Activated CD8-positive, alpha-beta memory T cell treated with anti-CD3 and anti-CD28 coated beads for 4 hours (primary cell): ENCODE measurements around the gene ZAP70.

Experiments
- DNase-seq, 2 donors: peaks; one replicate each; pipeline ENCODE4 v3.0.0-alpha.2; 2020; ENCODE audit warnings: low read depth in 2 of 2

ZAP70 gene

DNA sequence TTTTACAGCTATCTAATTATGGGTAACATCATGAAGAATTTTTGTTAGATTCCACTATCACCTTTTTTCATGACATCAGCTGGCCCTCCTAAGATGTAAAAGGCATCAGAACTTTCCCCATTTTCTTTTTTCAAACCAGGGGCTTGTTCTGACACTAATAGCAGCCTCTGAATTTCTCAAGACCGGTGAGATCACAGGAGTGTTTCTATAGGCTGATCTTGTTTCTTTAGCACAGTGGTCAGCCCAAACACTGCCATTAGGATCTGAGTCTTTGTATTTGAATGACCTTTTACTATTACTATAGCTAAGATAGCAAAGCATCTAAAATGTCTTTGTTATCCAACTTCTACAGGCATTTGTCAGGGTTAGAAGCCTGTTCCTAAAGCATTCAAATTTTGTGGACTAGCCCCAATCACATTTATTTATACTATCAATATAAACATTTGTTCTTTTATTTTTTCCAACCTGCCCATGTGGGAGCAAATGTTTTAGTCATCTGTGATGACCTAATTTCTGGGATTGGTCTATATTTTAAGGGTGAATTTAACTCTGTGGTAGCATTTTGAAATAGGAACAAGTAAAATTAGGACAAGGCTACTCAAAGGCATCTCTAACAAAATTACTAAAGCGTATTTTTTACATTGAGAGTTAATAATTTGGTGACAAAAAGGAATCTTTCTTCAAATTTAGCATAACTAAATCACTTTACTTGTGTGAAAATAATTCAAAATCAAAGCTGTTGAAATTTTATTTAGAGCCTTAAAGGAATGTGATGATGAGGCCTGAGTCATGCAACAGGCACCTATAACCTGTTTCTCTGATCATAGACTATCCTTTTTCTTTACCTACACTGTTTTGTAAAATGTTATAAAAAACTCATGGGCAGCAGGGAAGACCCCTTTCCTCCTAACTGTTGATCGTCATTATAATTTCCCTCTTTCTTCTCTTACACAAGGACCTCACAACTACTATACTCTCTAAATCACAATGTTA is 39.3 kb downstream of the ZAP70 start:
- DNase-seq = no peak

DNA sequence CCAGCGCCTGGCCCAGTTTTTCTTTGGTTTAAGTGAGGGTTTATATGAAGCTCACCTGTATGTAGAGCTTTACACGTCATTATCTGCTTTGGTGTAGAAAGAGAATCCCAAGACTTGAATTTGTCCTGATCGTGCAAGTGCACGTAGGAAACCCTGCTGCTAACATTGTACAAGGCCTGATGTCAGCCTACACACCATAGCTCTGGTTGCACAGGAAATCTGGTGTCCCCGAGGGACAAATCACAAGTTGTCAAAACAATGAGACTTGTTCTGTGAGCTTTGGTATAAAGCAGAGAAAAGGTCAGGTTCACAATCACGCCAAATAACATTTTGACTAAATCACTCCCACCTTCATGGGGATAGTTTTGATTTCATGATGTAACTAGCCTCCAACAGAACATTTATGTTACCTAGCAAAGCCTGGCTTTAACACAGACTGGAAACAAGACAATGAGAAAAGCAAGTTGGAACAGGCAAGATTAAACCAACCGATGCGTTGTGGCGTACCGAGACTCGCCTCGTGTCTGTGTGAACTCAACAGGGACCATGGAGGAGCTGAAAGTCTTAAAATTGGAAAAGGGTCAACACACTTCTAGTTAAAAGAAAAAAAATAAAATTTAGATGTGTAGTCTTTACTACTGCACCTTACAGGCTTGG is 41.4 kb downstream of the ZAP70 start:
- DNase-seq = no peak

DNA sequence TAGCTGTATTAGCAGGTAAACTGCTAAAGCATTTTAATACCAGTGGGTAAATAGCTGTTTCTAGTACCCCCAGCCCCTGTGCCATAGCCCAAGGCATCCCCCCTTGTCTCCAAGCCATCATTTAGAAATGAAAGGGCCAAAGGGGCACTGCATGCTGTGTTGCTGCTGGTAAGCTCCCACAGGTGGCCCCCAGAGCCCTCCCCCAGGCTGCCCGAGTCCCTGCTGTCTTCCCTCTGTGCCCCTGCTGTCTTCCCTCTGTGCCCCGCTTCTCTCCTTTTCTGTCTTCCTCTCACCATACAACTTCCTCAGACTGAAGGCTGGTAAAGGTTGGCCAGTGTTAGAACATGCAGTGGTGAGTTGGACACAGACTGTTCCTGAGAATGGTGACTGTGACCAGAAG is 42.1 kb downstream of the ZAP70 start:
- DNase-seq = no peak

DNA sequence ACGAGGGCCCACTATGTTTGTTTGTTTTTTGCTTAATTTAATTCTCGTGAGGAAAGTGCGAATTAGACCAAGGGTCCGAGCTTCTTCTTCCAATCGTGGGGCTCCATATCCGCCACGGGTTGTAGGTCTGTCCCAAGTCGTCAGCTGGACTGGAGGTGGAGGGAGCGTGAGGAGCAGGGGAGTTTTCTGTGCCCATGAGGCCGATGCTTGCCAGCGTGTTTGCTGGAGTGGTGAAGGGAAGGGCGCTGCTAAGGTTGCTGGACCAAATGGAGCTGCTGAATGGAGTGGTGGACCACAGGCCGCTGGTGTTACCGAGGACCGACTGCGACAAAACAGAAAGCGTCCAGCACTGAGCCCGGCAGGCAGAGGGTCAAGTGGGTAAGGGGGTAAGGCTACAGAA is 43.7 kb downstream of the ZAP70 start:
- DNase-seq = no peak

DNA sequence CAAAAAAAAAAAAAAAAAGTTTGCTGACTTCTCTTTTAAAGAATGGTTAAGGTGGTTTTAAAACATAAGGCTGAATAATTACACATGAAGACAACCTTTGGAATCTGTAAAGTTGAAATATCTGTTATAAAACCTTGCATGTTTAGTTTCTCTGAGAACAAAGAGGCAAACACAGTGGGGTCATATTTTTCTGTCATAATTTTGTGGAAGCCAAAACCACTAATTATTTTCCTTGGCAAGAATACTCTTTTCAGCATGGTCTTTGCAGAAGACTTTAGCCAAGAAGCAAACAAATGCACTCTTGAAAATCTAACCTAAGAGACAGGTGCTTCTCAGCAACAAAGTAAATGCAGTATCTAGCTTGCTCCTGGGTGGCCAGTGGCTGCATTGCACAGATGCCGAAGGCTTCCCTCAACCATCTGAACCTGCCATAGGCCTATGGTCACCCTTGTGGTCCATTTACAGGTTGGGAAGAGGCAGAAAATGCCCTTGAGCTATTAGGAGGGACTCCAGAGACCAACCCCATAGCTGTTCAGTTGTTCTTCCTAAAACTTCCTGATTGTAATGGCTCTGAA is 44.8 kb downstream of the ZAP70 start:
- DNase-seq = no peak

DNA sequence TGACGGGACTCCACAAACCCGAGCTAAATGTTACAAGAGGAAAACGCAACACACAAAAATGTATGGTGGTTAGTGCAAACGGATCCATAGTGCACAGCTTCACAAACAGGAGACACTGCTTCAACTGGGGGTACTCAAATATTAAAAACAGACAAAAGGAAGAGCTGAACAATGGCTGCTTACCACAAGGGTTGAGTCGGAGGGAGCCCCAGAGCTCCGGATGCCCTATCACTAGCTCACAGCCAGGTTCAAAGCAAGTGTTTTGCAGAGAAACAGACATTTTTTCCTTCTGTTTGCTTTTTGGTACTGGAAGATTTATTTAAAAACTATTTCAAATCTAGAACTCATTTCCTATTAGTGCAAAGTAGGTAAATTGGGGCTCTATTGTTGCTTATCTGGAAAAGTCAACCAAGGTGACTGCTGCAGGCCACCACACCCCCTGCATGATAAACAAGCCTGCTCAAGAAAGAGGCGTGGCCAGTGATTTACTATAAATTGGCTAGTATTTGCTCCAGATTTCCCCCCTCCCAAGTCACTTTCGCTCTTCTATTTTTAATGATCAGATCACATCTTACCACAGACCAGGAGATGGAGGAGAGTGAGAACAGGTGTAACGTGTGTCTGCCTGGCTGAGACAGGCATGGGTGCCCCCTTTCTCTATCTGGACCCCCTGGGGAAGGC is 46.5 kb downstream of the ZAP70 start:
- no peak for DNase-seq

DNA sequence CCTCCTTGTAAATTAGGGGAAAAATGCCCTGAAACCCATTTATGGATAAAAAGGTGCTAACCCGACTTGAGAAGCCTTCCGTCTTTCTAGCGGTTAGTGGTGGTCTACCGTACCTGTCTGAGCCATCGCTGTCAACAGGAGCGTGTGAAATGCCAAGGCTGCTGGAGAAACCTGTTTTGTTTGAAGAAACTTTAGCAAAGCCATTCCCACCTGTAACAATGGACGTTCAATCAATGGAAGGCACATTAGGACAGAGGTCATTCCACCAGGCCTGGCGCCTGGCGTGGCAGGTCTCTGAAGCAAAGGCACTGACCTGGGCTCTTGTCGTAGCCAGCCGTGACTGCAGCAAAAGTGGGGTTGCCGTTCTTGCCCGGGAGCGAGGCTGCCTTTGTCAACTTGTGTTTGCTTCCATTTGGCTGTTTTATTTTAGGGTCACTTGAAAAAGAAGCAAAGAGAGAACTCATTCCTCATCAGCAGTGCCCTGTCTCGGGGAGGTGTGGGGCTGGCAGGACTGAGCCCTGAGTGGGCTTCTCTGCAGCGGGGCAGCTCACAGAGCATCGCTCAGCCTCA is 47.2 kb downstream of the ZAP70 start:
- no peak for DNase-seq

DNA sequence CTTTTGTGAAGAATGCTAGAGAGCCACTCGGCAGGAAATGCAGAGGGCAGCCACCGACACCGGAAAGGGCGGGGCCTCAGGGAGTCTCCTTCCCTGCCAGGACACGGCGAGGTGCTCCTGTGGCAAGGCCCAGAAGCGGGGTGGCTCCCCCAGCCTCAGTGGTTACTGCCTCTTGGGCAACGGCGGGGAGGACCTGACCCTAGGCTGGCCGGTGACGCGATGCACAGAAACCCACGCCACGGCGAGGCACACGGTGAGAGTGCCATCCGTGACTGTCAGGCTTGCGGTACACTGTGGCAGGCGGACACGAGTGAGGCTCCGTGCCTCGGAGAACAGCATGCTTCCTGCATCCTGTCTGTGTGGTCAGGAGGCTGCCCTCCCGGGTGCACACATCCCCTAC is 47.8 kb downstream of the ZAP70 start:
- DNase-seq = peak in 1 of 2 donors; percentile 21

DNA sequence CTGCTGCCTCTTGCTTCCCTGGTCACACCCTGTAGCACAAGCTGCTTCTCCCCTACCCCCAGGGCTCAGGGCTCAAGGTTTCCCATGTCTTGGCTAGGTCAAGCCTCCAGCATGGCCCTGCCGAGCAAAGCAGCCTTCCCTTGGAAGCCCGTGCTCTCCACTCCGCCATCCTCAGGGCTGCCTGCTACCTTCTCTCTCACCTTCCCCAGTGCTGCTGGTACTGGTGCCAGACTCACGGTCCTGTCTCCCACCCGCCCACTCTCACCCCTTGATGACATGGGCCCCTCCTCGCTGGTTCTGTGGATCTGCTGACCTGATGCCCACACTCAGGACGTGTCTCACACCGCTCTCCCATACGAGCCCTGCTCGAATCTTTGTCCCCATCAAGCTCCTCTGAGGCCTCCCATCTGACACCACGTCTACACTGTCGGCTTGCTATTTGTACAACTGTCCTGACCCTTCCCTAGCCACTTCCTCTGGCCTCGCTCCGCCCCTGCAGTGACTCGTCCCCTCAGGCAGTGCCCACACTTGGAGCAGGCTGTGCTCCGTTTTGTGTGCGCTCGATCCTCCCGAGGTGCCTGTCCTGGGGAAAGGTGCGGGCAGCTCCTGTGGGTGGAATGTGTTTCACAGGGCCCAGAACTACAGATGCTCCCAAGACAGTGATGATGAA is 49.9 kb downstream of the ZAP70 start:
- no peak for DNase-seq

DNA sequence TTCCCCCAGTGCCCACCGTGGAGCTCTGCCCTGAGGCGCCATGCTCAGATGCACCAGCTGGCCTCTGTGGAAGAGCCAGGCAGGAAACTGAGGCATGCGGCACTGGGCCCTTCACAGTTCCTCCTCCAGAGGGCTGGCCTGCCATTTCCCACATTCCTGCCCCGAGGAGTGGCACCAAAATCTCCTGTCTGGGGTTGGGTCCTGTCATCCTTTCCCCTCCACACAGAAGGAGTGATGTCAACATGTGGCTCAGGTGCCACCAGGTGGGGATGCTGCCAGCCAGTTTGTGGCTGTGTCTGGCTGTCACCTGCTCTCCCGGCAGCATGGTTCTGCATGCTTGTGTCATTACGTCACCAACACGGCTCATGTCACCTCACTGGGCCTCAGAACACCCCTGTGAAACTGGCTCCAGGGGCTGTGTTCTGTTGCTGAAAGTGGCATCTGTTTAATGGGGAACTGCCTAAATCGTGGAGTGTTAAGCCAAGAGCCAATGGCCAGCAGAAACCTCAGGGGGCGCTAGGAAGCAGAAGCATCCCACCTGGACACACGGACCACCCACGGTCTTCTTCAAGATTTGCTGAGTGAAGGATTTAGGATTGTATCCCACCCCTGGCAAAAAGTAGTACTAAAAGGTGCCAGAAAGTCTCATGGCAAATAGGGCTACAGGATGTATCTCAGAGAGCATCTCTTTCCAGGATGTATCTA is 51.3 kb downstream of the ZAP70 start:
- no peak for DNase-seq

DNA sequence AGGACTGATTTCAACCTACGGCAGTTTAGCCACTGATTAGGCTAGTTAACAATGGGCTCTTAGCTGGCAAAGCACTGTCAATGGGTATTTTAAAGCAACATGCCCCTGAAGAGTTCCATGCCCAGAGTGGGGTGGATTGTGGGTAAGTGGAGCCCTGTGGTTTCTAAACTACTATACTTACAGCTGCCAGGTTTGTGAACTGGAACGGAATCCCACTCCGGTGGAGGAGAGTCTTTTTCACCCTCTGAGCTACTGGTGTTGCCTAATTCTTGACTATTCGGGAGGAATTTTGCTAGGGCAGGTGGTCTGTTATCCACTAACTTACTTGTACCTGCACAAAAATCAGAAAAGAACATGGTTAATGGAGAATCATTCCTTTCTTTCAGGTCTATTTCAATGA is 52.6 kb downstream of the ZAP70 start:
- no peak for DNase-seq

DNA sequence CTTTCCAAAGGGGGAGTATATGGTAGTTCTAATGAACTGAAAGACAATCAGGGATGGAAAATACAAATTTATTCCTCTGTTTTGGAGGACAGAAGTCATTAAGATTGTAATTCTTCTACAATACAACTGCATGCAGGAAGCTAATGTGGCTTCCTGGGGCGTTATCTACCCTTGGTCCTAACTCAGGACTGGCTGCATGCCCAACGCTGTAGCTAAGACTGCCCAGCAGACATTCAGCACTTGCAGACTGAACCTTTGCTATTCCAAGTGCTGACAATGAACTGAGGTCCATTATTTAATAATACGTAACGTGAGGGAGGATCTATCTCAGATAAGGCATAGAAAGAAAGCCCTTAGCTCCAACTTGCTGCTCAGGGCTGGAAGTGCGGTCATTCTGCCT is 53.2 kb downstream of the ZAP70 start:
- no peak for DNase-seq

DNA sequence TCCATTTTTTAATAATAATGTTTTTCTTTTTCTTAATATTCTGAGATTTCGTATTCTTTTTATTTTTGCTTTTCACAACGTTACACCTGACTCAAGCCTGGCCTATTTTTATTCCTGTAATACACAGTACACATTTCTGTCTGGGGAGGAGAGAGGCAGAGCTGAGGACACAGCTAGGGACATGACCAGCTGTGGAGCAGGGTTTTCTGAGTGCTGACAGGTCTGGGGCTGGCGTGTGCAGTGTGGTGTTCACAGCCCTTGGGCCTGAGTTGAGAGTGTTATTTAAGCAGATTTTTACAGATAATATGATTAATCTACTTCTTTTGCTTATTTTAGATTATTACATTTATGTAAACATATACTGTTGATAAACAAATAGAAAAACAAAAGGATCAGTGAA is 55.9 kb downstream of the ZAP70 start:
- DNase-seq = no peak

DNA sequence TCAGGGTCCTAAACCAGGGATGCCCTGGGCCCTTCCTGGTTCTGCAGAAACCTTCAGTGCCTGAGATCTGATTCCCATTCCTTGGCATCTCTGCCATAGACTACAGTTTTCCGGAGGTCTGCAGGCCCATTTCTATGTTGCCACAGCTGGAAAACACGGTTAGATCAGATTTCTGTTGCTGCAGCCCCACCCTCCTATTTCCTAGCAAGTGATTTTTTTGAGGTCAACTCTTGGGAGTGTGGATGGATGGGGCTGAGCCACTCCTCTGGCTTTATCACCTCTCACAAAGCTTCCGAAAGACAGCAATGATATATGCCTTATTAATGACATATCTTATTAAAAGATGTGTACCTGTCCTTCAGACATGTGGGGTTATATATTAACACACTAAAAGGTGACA is 56.3 kb downstream of the ZAP70 start:
- no peak for DNase-seq

DNA sequence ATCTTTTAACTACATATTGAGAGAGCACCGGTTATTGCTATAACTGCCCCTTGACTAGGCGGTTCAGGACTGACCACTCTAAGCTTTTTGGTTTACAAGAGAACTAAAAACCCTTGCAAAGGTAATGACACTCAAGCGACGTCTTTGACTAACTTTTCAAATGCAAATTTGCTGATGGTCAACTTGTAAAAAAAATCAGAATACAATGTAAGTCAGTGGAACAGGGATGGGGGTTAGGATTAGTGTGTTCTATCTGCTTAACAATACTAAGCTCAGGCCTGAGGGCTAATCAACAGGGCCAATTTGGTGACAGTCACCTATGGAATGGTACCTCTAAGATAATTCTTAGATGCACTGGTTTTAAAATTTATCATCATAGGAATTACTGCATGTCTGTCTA is 57.1 kb downstream of the ZAP70 start:
- no peak for DNase-seq

DNA sequence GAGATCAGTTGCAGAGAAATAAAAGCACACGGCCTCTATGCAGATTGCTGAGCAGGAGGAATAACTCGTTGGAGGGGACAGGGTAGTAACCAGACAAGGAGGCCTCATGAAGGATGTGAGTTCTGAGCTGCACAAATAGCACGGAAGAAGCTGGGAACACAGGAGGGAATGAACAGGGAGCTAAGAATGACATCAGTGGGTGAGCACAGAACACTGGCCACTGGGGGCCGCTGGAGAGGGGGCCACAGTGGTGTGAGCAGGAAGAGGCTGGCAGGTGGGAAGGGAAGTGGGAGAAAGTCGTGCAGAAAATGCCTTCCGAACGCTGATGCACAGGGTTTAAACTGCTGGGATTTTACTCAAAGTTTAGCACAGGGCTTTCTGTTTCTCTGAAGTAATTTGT is 61.0 kb downstream of the ZAP70 start:
- DNase-seq = no peak

DNA sequence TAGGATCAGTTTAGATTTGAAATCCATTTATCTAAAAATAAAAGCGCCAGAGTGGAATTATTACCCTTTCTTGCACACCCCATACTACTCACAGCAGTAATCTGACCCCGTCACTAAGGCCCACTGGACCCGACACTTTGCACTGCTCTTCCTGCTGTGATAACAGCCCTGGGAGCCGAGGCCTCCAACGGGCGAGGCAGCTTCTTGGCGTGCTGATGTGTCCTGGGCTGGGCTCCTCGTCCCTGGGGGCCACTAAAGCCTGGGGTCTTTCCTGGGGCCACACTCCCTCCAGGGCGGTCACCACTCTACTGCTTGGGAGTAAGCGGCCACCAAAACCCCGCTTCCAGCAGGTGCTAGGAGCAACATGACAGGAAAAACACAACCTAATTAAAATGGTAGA is 61.7 kb downstream of the ZAP70 start:
- DNase-seq = no peak

DNA sequence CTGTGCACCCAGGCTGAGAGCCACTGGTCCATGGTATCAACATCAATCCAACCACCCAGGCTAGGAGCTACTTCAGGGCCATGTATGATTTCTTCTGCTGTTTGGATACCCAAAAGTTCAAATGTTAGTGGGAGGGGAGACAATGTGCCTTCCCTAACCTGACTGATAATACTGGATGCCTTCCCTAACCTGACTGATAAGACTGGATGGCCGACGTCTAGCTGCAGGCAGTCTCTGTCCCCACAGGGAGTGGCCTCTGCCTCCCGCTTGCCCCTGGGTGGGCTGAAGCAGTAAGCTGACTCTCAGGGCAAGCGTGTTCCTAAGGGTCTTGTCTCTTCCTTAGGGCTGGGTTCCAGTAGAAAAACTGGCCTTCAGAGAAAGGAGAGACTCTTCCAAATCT is 65.8 kb downstream of the ZAP70 start:
- DNase-seq = no peak

DNA sequence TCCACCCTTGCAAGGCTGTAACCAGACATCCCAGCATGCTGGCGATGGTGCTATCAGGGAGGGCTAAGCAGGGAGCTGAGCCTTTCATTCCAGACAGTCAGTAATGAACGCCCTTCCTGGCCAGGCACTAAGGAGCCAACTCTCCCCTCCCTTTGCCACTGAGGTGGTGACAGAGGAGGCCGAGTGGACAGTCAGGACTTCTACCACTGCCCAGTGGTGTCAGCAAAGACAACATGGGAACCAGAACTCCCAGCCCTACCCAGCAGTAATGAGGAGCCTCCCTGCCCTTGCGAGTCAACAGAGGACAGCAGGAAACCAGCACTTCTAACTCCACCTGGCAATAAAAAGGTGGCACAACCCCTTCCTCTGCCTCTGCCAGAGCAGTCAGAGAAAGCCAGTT is 68.6 kb downstream of the ZAP70 start:
- no peak for DNase-seq

DNA sequence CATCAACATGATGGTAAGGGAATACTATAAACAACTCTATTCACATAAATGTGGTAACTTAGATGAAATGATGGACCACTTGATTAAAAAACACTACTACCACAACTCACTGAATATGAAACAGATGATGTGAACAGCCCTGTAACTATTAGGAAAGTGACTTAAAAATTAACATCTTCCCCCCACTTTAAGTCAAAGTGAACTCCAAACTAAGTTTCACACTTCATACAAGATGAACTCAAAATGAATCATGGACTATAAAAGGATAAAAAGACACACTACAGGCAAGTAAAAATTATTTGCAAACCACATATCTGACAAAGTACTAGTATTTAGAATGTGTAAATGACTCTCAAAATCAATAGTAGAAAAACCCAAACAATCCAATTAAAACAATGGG is 71.6 kb downstream of the ZAP70 start:
- no peak for DNase-seq

DNA sequence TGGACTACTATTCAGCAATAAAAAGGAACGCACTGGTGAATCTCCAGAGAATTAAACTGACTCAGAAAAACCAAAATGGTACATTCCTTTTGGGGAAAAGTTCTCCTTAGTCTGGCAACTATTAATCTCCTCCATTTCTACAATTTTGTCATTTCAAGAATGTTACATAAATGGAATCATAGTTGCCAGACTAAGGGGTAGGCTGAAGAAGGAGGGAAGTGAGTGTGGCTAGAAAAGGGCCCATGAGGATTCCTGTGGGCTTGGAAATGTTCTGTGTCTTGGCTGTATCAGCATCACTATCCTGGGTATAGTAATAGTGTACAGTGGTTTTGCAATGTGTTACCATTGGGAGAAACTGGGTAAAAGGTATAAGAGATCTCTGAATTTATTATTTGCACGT is 72.4 kb downstream of the ZAP70 start:
- no peak for DNase-seq
